DND-41 (cell line): ENCODE results near the gene KANSL1.

Experiments used
- CTCF ChIP-seq: IDR thresholded peaks from 2 replicates; pipeline ENCODE4 v1.5.1; 2012; ENCODE audit warnings: borderline replicate concordance, low read length, moderate library complexity, mild to moderate bottlenecking; ENCODE audit not compliant: poor library complexity, severe bottlenecking; ENCODE audit errors: extremely low read depth
- EZH2 ChIP-seq: IDR thresholded peaks from 3 replicates; pipeline ENCODE4 v1.6.1; 2012; ENCODE audit warnings: borderline replicate concordance, low read depth, mild to moderate bottlenecking, moderate library complexity, low read length, inconsistent platforms; ENCODE audit not compliant: severe bottlenecking

DNA sequence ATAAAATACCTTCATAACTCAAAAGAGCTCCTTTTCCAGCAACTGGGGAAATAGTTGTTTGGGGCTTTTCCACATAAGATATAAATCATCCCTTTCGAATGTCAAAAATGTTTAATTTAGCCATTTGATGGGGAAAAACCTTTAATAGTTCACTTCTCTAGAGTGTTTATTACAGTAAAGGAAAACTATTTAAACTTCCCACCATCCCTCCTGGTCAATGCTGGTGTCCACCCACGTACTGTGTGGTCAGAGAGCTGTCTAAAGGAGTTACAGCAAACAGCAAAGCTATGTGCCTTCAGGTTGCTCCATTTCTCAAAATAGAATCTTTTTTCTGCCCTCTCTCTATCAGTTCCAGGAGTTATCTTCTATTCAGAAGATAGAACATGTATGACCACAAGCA is 33.5 kb downstream of the KANSL1 start:
- TF ChIP-seq EZH2 (no peak), CTCF (no peak)
